AG09309 (cell line): ENCODE results near the gene MISP.
"Not testable (repeated sequence)": the region's sequence is repeated elsewhere in the genome, so short reads cannot be mapped to it uniquely, and the experiment has no call there.

ENCODE experiments used
- DNase-seq: peaks from one replicate; pipeline ENCODE4 v3.0.0-alpha.2; 2010; ENCODE audit warnings: low read depth
- H3K4me3 ChIP-seq: 2 replicates; pipeline ENCODE4 v1.5.1; 2011; ENCODE audit warnings: mild to moderate bottlenecking, low read depth, low read length, moderate library complexity; ENCODE audit not compliant: control insufficient read depth
- CTCF ChIP-seq: IDR thresholded peaks from 2 replicates; pipeline ENCODE4 v1.5.1; 2011; ENCODE audit warnings: mild to moderate bottlenecking, low read depth, low read length, inconsistent platforms; ENCODE audit not compliant: insufficient read depth, control insufficient read depth; ENCODE audit errors: missing control alignments

Gene MISP

GRCh38 chr19:732148-733069 lies 18.5 kb upstream of the MISP start:
- no peak overlapping the region for H3K4me3 ChIP-seq
- TF ChIP-seq CTCF = no peak
- DNase-seq = no peak

- no peak overlapping the region for H3K4me3 ChIP-seq
- no peak for TF ChIP-seq CTCF
- DNase-seq = no peak
Measured at GRCh38 chr19:734716-735115, 16.2 kb upstream of the MISP start.

- TF ChIP-seq CTCF = no peak
- DNase-seq = no peak
- H3K4me3 ChIP-seq = no peak overlapping the region
Measured at GRCh38 chr19:736125-736524, 14.8 kb upstream of the MISP start.

- H3K4me3 ChIP-seq = no peak overlapping the region
- TF ChIP-seq CTCF = peak; percentile 68
- no peak for DNase-seq
Measured at GRCh38 chr19:737591-738093, 13.3 kb upstream of the MISP start.

- DNase-seq = no peak
- no peak for TF ChIP-seq CTCF
- no peak overlapping the region for H3K4me3 ChIP-seq
Measured at GRCh38 chr19:738509-739128, 12.3 kb upstream of the MISP start.

- TF ChIP-seq CTCF = no peak
- no peak for DNase-seq
- H3K4me3 ChIP-seq = no peak overlapping the region
Measured at GRCh38 chr19:739998-740715, 10.8 kb upstream of the MISP start.

GRCh38 chr19:740816-741505 lies 10.0 kb upstream of the MISP start:
- not testable (repeated sequence) for DNase-seq, H3K4me3 ChIP-seq
